IPS-18a (cell line): ENCODE measurements around the gene C2CD5.
"Not testable (repeated sequence)": the region's sequence is repeated elsewhere in the genome, so short reads cannot be mapped to it uniquely, and the experiment has no call there.

Experiments
- H3K27ac ChIP-seq: one replicate; pipeline ENCODE4 v1.5.1; 2013; ENCODE audit warnings: low read length
- H3K27me3 ChIP-seq: one replicate; pipeline ENCODE4 v1.6.1; 2013; ENCODE audit warnings: mild to moderate bottlenecking, low read length; ENCODE audit not compliant: control insufficient read depth, insufficient read depth
- H3K36me3 ChIP-seq: one replicate; pipeline ENCODE4 v1.6.1; 2013; ENCODE audit warnings: low read depth, low read length; ENCODE audit not compliant: control insufficient read depth
- H3K4me1 ChIP-seq: one replicate; pipeline ENCODE4 v1.6.1; 2013; ENCODE audit warnings: low read depth, low read length; ENCODE audit not compliant: control insufficient read depth
- H3K4me3 ChIP-seq: one replicate; pipeline ENCODE4 v1.5.1; 2013; ENCODE audit warnings: low read length
- H3K9ac ChIP-seq: one replicate; pipeline ENCODE4 v1.6.1; 2013; ENCODE audit warnings: mild to moderate bottlenecking, low read length, moderate library complexity
- H3K9me3 ChIP-seq: one replicate; pipeline ENCODE4 v1.6.1; 2013; ENCODE audit warnings: low read depth, low read length; ENCODE audit not compliant: control insufficient read depth

C2CD5 gene

GRCh38 chr12:22500100-22500499 lies 44.2 kb downstream of the C2CD5 start:
- Histone ChIP-seq H3K4me3 (no peak overlapping the region), H3K4me1 (peaks cover 4% of the 10 kb centered on the region), H3K36me3 (no peaks in the 10 kb centered on the region), H3K27me3 (no peaks in the 10 kb centered on the region), H3K9me3 (no peaks in the 10 kb centered on the region), H3K27ac (no peak overlapping the region), H3K9ac (no peak overlapping the region)

- no peaks in the 10 kb centered on the region for H3K36me3 ChIP-seq
- peaks cover 4% of the 10 kb centered on the region for H3K4me1 ChIP-seq
- no peaks in the 10 kb centered on the region for H3K27me3 ChIP-seq
- no peak overlapping the region for H3K4me3 ChIP-seq
- H3K27ac ChIP-seq = no peak overlapping the region
- no peaks in the 10 kb centered on the region for H3K9me3 ChIP-seq
- H3K9ac ChIP-seq = no peak overlapping the region
These were observed 44.9 kb downstream of the C2CD5 start for GRCh38 chr12:22499445-22499844.

DNA sequence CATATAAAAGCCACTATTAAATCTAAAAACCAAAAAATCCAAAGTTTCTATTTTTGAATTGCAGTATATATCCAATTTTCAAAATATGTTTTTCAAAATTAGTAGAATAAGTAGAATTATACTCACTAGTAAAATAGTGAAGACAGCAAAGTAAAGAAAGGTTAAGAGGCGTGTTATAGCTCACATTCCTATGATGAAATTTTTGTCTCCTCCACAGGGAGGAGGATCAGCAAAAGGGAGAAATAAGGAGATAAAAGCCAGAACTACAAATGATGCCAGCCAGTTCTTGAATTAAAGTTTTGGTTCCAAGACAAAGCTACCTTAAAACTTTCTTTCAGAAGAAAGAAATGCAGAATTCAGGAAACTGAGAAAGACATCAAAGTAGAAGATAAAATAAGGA lies 50.0 kb downstream of the C2CD5 start:
- no peak overlapping the region for H3K4me3 ChIP-seq
- no peak overlapping the region for H3K9ac ChIP-seq
- peaks cover under 1% of the 10 kb centered on the region for H3K4me1 ChIP-seq
- no peaks in the 10 kb centered on the region for H3K9me3 ChIP-seq
- no peak overlapping the region for H3K27ac ChIP-seq
- peaks cover 14% of the 10 kb centered on the region for H3K36me3 ChIP-seq
- no peaks in the 10 kb centered on the region for H3K27me3 ChIP-seq

- Histone ChIP-seq H3K27me3 (no peaks in the 10 kb centered on the region), H3K27ac (no peak overlapping the region), H3K9ac (no peak overlapping the region), H3K4me3 (no peak overlapping the region), H3K4me1 (no peaks in the 10 kb centered on the region), H3K9me3 (no peaks in the 10 kb centered on the region), H3K36me3 (peaks cover 14% of the 10 kb centered on the region)
These were observed 53.3 kb downstream of the C2CD5 start for GRCh38 chr12:22491034-22491433.

- H3K27me3 ChIP-seq = no peaks in the 10 kb centered on the region
- no peak overlapping the region for H3K4me3 ChIP-seq
- H3K36me3 ChIP-seq = peaks cover 24% of the 10 kb centered on the region
- H3K9ac ChIP-seq = no peak overlapping the region
- no peaks in the 10 kb centered on the region for H3K4me1 ChIP-seq
- H3K9me3 ChIP-seq = no peaks in the 10 kb centered on the region
- H3K27ac ChIP-seq = no peak overlapping the region
These were observed 55.9 kb downstream of the C2CD5 start for GRCh38 chr12:22488478-22488877.

DNA sequence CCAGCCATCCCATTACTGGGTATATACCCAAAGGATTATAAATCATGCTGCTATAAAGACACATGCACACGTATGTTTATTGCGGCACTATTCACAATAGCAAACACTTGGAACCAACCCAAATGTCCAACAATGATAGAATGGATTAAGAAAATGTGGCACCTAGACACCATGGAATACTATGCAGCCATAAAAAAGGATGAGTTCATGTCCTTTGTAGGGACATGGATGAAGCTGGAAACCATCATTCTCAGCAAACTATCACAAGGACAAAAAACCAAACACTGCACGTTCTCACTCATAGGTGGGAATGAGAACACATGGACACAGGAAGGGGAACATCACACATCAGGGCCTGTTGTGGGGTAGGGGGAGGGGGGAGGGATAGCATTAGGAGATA lies 56.7 kb downstream of the C2CD5 start:
- not testable (repeated sequence) for H3K4me1 ChIP-seq, H3K9ac ChIP-seq, H3K4me3 ChIP-seq, H3K9me3 ChIP-seq, H3K27ac ChIP-seq, H3K27me3 ChIP-seq
- peaks cover 21% of the 10 kb centered on the region for H3K36me3 ChIP-seq

DNA sequence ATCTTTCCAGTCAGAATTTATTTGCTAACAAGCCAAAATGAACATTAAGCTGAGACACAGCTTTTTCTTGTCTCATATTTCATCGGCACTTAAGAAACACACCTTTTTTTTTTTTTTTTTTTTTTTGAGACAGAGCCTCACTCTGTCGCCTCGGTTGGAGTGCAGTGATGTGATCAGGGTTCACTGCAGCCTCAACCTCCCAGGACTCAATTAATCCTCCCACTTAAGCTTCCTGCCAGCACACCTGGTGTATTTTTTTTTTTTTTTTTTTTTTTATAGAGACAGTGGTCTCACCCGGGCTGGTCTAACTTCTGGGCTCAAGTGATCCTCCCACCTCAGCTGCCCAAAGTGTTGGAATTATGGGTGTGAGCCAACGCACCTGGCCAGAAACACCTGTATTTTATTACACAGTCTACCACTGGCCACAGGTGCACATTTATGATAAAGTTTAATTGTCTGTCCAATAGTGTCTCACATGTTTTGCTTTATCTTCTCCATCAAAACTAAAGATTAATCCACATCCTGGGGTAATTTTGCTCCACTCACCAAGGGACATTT lies 62.7 kb downstream of the C2CD5 start:
- Histone ChIP-seq H3K9me3 (no peaks in the 10 kb centered on the region), H3K27ac (no peak overlapping the region), H3K4me3 (no peak overlapping the region), H3K27me3 (no peaks in the 10 kb centered on the region), H3K9ac (no peak overlapping the region), H3K36me3 (peaks cover 27% of the 10 kb centered on the region), H3K4me1 (no peaks in the 10 kb centered on the region)

DNA sequence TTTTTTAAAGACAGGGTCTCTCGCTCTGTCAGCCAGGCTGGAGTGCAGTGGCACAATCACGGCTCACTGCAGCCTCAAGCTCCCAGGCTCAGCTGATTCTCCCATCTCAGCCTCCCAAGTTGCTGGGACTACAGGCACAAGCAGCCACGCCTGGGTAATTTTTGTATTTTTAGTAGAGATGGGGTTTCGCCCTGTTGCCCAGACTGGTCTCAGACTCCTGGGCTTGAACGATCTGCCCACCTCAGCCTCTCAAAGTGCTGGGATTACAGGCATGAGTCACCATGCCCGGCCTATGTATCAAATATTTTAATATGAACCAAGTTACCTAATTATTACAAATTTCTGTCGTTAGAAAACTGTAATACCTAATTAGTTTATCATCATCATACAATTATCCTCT lies 63.5 kb downstream of the C2CD5 start:
- not testable (repeated sequence) for H3K27ac ChIP-seq, H3K27me3 ChIP-seq, H3K9me3 ChIP-seq, H3K9ac ChIP-seq, H3K4me3 ChIP-seq, H3K4me1 ChIP-seq
- H3K36me3 ChIP-seq = peaks cover 27% of the 10 kb centered on the region

DNA sequence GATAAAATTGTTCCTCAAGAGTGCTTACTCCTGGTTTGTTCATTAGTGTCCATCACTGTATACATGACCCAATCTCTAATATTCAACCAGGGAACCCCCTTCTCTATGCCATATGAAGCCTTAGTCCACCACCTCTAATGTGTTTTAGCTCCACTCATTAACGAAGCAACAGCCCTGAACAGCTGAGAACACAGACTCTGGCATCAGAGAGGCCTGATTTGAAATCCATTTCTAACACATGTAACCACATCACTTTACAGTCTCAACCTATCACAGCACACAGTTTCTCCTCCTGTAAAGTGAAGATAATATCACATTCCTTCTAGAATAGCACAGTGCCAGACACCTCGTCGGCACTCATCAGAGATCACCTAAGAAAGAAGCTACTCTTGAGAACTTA lies 64.3 kb downstream of the C2CD5 start:
- no peak overlapping the region for H3K4me3 ChIP-seq
- H3K9ac ChIP-seq = no peak overlapping the region
- H3K27ac ChIP-seq = no peak overlapping the region
- peaks cover 27% of the 10 kb centered on the region for H3K36me3 ChIP-seq
- no peaks in the 10 kb centered on the region for H3K9me3 ChIP-seq
- no peaks in the 10 kb centered on the region for H3K27me3 ChIP-seq
- no peaks in the 10 kb centered on the region for H3K4me1 ChIP-seq

DNA sequence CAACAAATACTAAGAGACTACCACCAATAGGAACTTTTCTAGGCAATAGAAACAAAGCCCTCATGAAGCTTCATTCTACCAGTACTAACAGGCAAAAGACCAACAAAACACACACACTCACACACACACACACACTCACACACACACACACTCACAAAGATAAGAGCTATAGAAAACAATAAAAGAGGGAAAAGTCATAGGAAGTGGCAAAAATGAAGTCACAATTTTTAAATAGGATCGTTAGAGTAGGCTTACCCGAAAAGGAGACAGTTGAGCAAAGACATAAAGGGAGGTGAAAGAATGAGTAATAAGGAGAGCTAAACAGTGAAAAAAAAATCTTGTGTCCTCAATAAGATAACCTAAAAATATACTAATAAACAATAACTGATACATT lies 66.5 kb downstream of the C2CD5 start:
- H3K27me3 ChIP-seq = no peaks in the 10 kb centered on the region
- no peak overlapping the region for H3K9ac ChIP-seq
- peaks cover 17% of the 10 kb centered on the region for H3K36me3 ChIP-seq
- no peak overlapping the region for H3K27ac ChIP-seq
- H3K9me3 ChIP-seq = no peaks in the 10 kb centered on the region
- H3K4me3 ChIP-seq = no peak overlapping the region
- H3K4me1 ChIP-seq = no peaks in the 10 kb centered on the region

DNA sequence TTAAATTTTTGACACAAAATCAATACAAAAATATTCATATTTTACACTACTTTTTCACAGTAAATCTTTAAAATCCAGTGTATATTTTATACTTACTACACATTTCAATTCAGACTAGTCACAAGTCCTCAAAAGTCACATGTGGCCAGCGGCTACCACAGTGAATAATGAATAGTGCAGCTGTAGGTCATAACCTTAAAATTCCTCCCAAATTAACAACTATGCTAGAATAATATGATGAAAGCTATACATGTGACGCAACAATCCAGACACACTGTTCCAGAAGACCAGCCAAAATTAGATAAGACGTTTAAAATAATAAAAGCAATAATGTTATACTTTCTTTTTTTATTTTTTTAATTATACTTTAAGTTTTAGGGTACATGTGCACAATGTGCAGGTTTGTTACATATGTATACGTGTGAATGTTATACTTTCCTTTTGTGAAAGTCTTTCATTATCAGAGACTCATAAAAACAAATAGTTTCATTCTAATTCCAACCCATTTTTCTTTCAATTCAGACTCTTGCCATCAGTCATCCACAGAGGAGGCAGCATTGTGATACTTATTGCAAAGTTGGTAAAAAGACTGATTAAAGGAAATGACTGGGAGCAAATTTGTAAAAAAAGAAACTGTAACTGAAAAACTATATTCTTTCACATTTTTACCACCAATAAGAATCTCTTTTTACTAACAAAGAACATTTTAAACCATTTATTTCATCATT lies 67.0 kb downstream of the C2CD5 start:
- Histone ChIP-seq H3K36me3 (peaks cover 12% of the 10 kb centered on the region), H3K27ac (no peak overlapping the region), H3K9me3 (no peaks in the 10 kb centered on the region)

DNA sequence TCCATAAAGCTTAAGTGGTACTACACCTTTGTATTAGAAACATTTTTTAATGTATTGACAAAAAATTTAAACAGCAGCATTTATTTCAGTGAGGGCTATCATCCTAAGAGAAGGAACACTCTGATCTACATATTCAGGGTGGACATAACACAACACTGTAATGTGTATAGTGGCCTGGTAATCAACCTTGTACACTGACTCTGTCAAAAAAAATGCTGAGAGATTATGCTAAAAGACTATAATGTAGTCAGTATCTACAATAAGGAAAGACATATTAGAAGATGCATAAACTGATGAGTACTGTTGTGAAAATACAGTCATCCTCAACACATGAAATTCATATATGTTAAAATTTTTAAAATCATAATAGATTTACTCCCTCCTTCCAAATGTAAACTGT lies 68.2 kb downstream of the C2CD5 start:
- Histone ChIP-seq H3K9me3 (no peaks in the 10 kb centered on the region), H3K27ac (no peak overlapping the region), H3K36me3 (peaks cover 7% of the 10 kb centered on the region)

More for the DNA sequence above, 67.0 kb downstream of the C2CD5 start:
- no peaks in the 10 kb centered on the region for H3K27me3 ChIP-seq
- H3K9ac ChIP-seq = no peak overlapping the region
- H3K4me3 ChIP-seq = no peak overlapping the region
- H3K4me1 ChIP-seq = no peaks in the 10 kb centered on the region

More for the DNA sequence above, 68.2 kb downstream of the C2CD5 start:
- Histone ChIP-seq H3K4me3 (no peak overlapping the region), H3K9ac (no peak overlapping the region), H3K27me3 (no peaks in the 10 kb centered on the region), H3K4me1 (no peaks in the 10 kb centered on the region)
